Neural crest cell (in vitro differentiated cells): Measurements from ENCODE around the gene ARHGAP12. TPM values are rescaled to one million over a fixed set of nuclear protein-coding genes. Genes with fewer than 3 reads are reported as not detected.

Source experiments
- DNase-seq: peaks from one replicate; pipeline ENCODE4 v3.0.0; 2021; ENCODE audit warnings: low read depth, mixed read lengths, low spot score
- H3K27ac Mint-ChIP-seq: one replicate; pipeline ENCODE4 v1.8.0; 2021; ENCODE audit warnings: mild to moderate bottlenecking, mixed read lengths; ENCODE audit not compliant: unreplicated experiment
- H3K27me3 Mint-ChIP-seq: 2 replicates; pipeline ENCODE4 v1.8.0; 2021; ENCODE audit warnings: low read depth, mild to moderate bottlenecking, mixed read lengths
- H3K36me3 Mint-ChIP-seq: 2 replicates; pipeline ENCODE4 v1.8.0; 2021; ENCODE audit warnings: low read depth, mild to moderate bottlenecking, mixed read lengths
- H3K4me1 Mint-ChIP-seq: 2 replicates; pipeline ENCODE4 v1.8.0; 2021; ENCODE audit warnings: mixed read lengths
- H3K4me3 Mint-ChIP-seq: one replicate; pipeline ENCODE4 v1.8.0; 2021; ENCODE audit warnings: mild to moderate bottlenecking, mixed read lengths
- H3K9me3 Mint-ChIP-seq: 2 replicates; pipeline ENCODE4 v1.8.0; 2021; ENCODE audit warnings: mixed read lengths
- total RNA-seq: library from RNA; stranded (reverse); gene quantifications from 2 replicates; pipeline ENCODE4 v1.2.1, GENCODE V29; 2021
- TF ChIP-seq, protein P1 (sequence below): fragments of 200-600 bp; sonication (generic); conservative IDR thresholded peaks from 2 replicates; pipeline ENCODE4 v1.5.0; 2021; ENCODE audit warnings: antibody characterized with exemption, mild to moderate bottlenecking

The ARHGAP12 gene
- total RNA-seq, 1 donor from 2014 or later = 33.0 TPM

DNA sequence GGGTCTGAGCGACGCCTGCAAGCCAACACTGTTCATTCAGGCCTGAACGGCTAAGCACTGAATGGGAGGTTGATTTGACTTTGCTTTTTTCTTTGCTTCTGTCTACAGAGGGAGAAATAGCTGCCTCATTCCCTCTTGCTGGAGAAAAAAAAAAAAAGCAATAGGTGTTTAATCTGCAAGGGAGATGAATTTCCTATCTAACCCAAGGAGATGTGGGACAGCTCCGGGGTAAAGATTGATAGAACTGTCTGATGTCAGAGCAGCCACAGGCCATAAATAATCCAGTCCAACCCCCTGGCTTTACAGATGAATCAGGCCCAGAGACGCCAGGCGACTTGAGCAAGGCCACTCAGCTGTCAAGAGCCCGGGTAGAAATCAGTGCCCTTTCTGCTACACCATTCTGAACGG lies 168.0 kb downstream of the ARHGAP12 start:
- Mint-ChIP-seq H3K27ac (peak overlapping the region; percentile 92), H3K36me3 (no peaks in the 10 kb centered on the region), H3K4me3 (peak overlapping the region; percentile 82), H3K4me1 (peaks cover 66% of the 10 kb centered on the region), H3K27me3 (no peaks in the 10 kb centered on the region), H3K9me3 (peaks cover 5% of the 10 kb centered on the region)
- no peak for DNase-seq
- TF ChIP-seq, protein P1, sequence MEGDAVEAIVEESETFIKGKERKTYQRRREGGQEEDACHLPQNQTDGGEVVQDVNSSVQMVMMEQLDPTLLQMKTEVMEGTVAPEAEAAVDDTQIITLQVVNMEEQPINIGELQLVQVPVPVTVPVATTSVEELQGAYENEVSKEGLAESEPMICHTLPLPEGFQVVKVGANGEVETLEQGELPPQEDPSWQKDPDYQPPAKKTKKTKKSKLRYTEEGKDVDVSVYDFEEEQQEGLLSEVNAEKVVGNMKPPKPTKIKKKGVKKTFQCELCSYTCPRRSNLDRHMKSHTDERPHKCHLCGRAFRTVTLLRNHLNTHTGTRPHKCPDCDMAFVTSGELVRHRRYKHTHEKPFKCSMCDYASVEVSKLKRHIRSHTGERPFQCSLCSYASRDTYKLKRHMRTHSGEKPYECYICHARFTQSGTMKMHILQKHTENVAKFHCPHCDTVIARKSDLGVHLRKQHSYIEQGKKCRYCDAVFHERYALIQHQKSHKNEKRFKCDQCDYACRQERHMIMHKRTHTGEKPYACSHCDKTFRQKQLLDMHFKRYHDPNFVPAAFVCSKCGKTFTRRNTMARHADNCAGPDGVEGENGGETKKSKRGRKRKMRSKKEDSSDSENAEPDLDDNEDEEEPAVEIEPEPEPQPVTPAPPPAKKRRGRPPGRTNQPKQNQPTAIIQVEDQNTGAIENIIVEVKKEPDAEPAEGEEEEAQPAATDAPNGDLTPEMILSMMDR = no peak

DNA sequence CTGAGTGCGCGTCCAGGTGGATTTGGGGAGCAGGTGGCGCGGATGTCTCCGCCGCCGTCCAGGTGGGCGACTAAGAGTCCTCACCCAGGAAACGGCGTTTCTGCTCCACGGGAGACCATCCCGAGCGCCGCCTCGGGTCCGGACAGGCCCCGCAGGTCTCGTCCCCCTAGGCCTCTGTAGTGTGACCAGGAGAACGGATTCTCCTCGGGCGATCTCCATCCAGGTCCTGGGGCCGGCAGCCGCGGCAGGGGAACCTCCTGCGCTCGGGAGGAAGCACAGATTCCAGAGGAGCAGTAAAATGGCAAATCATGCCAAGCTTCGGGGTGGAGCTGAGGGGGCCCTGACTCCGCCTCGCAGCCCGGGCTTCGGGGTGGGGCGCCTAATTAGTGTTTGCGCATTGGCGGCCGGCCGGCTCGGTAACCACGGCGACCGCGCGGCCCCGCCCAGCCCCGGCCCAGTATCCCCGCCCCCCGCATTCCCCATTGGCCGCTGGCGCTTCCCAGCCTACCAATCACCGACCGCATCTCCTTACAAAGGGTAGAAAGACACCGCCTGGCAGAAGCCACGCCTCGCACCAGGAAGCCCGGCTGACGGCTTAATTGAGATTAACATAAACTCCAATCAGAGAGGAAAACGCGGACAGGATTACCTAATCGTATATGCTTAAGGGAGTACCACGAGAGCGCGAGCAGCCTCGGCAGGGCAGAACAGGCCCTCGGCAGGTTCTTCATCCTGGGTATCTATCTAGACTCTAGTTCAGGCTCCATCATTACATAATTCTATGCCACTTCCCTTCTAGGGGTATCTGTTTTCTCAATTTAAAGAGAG lies 168.6 kb downstream of the ARHGAP12 start:
- Mint-ChIP-seq H3K9me3 (peaks cover 5% of the 10 kb centered on the region), H3K27me3 (no peaks in the 10 kb centered on the region), H3K27ac (peak overlapping the region; percentile 92), H3K36me3 (no peaks in the 10 kb centered on the region), H3K4me3 (peak overlapping the region; percentile 82), H3K4me1 (peaks cover 70% of the 10 kb centered on the region)
- peak; percentile 86 for DNase-seq
- TF ChIP-seq, protein P1 = no peak

DNA sequence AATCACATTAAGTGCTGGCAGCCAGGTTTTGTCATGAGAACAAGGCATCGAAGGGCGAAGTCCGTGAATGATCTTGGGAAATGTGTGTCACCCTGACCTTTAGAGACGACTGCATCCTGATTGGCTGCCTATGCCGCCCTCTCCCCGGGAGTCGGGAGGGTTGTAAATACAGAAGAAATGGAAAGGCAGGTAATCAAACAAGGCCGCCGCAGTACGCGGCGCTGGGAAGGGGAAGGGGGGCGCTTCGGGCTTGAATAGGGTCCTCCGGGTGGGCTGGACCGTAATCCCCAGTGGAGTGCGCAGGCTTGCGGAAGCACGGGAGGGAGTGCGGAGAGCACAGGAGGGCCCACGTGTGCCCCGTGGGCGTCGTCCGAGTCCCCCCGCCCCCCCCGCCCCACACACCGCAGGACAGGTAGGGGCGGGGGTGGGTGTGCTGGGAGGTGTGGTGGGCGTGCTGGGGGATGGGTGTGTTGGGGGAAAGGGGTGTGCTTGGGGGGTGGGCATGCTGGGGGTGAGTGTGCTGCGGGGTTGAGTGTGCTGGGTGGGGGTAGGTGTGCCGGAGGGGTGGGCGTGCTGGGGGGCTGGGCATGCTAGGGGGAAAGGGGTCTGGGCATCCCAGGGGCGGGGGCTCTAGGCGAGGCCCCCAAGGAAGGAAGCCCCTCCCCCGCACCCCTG lies 169.4 kb downstream of the ARHGAP12 start:
- Mint-ChIP-seq H3K4me1 (peaks cover 70% of the 10 kb centered on the region), H3K36me3 (no peaks in the 10 kb centered on the region)
- peak; percentile 32 for DNase-seq

DNA sequence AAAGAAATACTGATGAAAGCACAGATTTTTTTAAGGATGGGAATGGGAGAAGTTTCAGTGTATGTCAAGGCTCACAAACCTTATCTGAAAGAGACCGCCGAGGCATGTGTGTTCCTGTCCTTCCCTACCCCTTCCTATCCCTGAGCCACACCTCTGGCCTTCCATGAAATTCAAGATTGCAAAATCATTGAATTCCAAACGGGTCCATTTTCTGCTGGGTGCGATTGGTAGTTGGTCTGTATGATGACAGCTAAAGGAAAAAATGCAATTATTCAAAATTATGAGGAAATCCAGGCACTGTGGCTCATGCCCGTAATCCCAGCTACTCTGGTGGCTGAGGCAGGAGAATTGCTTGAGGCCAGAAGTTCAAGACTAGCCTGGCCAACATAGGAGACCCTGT lies 170.1 kb downstream of the ARHGAP12 start:
- H3K4me3 Mint-ChIP-seq = peak overlapping the region; percentile 87
- H3K4me1 Mint-ChIP-seq = peaks cover 65% of the 10 kb centered on the region
- no peak overlapping the region for H3K27ac Mint-ChIP-seq
- H3K27me3 Mint-ChIP-seq = no peaks in the 10 kb centered on the region
- DNase-seq = no peak
- TF ChIP-seq, protein P1 = no peak
- H3K9me3 Mint-ChIP-seq = no peaks in the 10 kb centered on the region
- no peaks in the 10 kb centered on the region for H3K36me3 Mint-ChIP-seq

More for the DNA sequence above, 169.4 kb downstream of the ARHGAP12 start:
- Mint-ChIP-seq H3K27ac (peak overlapping the region; percentile 62), H3K4me3 (peak overlapping the region; percentile 96), H3K27me3 (no peaks in the 10 kb centered on the region), H3K9me3 (peaks cover 5% of the 10 kb centered on the region)
- TF ChIP-seq, protein P1 = no peak

DNA sequence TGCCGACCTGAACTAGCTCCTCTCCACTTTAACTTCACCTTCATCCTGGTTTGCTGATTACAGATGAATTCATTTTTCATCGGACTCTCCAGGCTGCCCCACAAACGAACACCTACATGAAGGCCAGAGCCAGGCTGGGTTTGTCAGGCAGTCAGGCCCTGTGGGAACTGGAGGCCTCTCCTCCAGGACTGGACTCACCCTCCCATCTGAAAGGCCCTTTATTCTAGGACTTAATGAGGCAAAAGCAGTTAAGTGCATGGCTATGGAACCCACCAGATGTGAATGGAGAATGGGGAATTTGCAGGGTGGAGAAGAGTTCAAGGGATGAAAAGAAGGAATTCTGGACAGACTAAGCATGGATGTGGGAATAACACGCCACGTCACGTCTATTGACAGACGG lies 170.8 kb downstream of the ARHGAP12 start:
- Mint-ChIP-seq H3K9me3 (no peaks in the 10 kb centered on the region), H3K27ac (peak overlapping the region; percentile 93), H3K36me3 (no peaks in the 10 kb centered on the region), H3K4me1 (peaks cover 65% of the 10 kb centered on the region), H3K4me3 (peak overlapping the region; percentile 87), H3K27me3 (no peaks in the 10 kb centered on the region)
- TF ChIP-seq, protein P1 = no peak
- no peak for DNase-seq
